Type B pancreatic cell (in vitro differentiated cells): ENCODE measurements around the gene POU2F3. TPM values are rescaled to one million over a fixed set of nuclear protein-coding genes. Genes with fewer than 3 reads are reported as not detected.
A peak's percentile ranks its signal among the peaks of the same experiment; 100 is the strongest.

Experiments used
- DNase-seq: peaks from one replicate; pipeline ENCODE4 v3.0.0; 2021; ENCODE audit warnings: mixed read lengths; ENCODE audit not compliant: unreplicated experiment; ENCODE audit errors: extremely low spot score
- H3K27ac Mint-ChIP-seq: 2 replicates; pipeline ENCODE4 v1.8.0; 2021; ENCODE audit warnings: mild to moderate bottlenecking, mixed read lengths
- H3K27me3 Mint-ChIP-seq: 2 replicates; pipeline ENCODE4 v1.8.0; 2021; ENCODE audit warnings: mixed read lengths
- H3K36me3 Mint-ChIP-seq: 2 replicates; pipeline ENCODE4 v1.8.0; 2021; ENCODE audit warnings: mixed read lengths
- H3K4me1 Mint-ChIP-seq: one replicate; pipeline ENCODE4 v1.8.0; 2021; ENCODE audit warnings: mixed read lengths; ENCODE audit not compliant: unreplicated experiment
- H3K4me3 Mint-ChIP-seq: 2 replicates; pipeline ENCODE4 v1.8.0; 2021; ENCODE audit warnings: mild to moderate bottlenecking, mixed read lengths
- H3K9me3 Mint-ChIP-seq: 2 replicates; pipeline ENCODE4 v1.8.0; 2021; ENCODE audit warnings: mixed read lengths
- total RNA-seq: library from RNA; stranded (reverse); gene quantifications from 2 replicates; pipeline ENCODE4 v1.2.1, GENCODE V29; 2021; ENCODE audit warnings: low replicate concordance
- TF ChIP-seq, protein P1 (sequence below): fragments of 200-600 bp; sonication (generic); conservative IDR thresholded peaks from 2 replicates; pipeline ENCODE4 v1.5.0; 2021; ENCODE audit warnings: antibody characterized with exemption, mild to moderate bottlenecking

The POU2F3 gene
- total RNA-seq, 1 donor from 2014 or later = 1.4 TPM

DNA sequence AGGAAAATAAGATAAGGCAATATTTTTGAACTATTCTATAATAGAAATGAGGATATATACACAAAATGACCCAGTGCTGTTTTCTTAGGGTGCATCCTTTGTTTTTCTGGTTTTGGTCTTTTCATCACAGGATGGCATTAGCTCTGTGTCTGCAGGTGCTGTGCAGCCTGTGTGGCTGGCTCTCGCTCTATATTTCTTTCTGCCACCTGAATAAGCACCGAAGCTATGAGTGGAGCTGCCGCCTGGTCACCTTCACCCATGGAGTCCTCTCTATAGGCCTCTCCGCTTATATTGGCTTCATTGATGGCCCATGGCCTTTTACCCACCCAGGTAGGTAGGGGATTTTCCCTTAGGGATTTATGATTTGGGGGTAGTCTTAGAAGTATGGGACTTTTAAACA lies 87.4 kb downstream of the POU2F3 start:
- Mint-ChIP-seq H3K27me3 (peaks cover 10% of the 10 kb centered on the region), H3K27ac (no peak overlapping the region), H3K36me3 (peaks cover 9% of the 10 kb centered on the region), H3K4me1 (peaks cover 23% of the 10 kb centered on the region), H3K9me3 (no peaks in the 10 kb centered on the region), H3K4me3 (peak overlapping the region; percentile 33)
- no peak for DNase-seq
- TF ChIP-seq, protein P1, sequence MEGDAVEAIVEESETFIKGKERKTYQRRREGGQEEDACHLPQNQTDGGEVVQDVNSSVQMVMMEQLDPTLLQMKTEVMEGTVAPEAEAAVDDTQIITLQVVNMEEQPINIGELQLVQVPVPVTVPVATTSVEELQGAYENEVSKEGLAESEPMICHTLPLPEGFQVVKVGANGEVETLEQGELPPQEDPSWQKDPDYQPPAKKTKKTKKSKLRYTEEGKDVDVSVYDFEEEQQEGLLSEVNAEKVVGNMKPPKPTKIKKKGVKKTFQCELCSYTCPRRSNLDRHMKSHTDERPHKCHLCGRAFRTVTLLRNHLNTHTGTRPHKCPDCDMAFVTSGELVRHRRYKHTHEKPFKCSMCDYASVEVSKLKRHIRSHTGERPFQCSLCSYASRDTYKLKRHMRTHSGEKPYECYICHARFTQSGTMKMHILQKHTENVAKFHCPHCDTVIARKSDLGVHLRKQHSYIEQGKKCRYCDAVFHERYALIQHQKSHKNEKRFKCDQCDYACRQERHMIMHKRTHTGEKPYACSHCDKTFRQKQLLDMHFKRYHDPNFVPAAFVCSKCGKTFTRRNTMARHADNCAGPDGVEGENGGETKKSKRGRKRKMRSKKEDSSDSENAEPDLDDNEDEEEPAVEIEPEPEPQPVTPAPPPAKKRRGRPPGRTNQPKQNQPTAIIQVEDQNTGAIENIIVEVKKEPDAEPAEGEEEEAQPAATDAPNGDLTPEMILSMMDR = no peak

DNA sequence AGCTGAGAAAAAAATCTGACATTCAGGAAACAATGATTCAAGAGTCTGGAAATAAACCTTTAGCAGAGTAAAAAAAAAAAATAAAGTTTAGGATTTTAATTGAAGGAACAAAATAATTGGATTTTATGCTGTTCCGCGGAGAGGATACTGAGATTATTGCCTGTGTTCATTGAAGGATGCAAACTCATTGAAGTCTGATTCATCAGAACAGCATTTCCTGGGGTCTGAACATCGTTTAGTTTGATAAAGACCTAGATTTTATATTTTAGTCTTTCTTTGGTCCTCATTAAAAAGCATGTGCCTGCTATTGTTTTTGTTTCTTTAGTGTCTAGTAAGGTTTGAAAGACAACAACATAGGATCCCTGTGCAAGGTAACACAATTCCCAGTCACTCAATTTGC lies 89.6 kb downstream of the POU2F3 start:
- no peak for DNase-seq
- Mint-ChIP-seq H3K27ac (no peak overlapping the region), H3K9me3 (no peaks in the 10 kb centered on the region), H3K4me1 (peaks cover 23% of the 10 kb centered on the region), H3K27me3 (peaks cover 6% of the 10 kb centered on the region), H3K4me3 (no peak overlapping the region), H3K36me3 (peaks cover 9% of the 10 kb centered on the region)
- TF ChIP-seq, protein P1 = no peak

DNA sequence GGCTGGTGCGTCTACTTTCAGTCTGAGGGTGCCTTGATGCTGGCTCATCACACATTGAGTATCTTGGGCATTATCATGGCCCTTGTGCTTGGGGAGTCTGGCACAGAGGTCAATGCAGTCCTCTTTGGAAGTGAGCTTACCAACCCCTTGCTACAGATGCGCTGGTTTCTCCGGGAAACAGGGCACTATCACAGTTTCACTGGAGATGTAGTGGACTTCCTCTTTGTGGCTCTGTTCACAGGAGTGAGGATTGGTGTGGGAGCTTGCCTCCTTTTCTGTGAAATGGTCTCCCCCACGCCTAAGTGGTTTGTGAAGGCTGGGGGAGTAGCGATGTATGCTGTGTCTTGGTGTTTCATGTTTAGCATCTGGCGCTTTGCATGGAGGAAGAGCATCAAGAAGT lies 90.1 kb downstream of the POU2F3 start:
- DNase-seq = no peak
- H3K4me3 Mint-ChIP-seq = no peak overlapping the region
- H3K27me3 Mint-ChIP-seq = peaks cover 2% of the 10 kb centered on the region
- H3K9me3 Mint-ChIP-seq = no peaks in the 10 kb centered on the region
- peaks cover 23% of the 10 kb centered on the region for H3K4me1 Mint-ChIP-seq
- H3K36me3 Mint-ChIP-seq = peaks cover 9% of the 10 kb centered on the region
- TF ChIP-seq, protein P1 = no peak
- H3K27ac Mint-ChIP-seq = no peak overlapping the region

DNA sequence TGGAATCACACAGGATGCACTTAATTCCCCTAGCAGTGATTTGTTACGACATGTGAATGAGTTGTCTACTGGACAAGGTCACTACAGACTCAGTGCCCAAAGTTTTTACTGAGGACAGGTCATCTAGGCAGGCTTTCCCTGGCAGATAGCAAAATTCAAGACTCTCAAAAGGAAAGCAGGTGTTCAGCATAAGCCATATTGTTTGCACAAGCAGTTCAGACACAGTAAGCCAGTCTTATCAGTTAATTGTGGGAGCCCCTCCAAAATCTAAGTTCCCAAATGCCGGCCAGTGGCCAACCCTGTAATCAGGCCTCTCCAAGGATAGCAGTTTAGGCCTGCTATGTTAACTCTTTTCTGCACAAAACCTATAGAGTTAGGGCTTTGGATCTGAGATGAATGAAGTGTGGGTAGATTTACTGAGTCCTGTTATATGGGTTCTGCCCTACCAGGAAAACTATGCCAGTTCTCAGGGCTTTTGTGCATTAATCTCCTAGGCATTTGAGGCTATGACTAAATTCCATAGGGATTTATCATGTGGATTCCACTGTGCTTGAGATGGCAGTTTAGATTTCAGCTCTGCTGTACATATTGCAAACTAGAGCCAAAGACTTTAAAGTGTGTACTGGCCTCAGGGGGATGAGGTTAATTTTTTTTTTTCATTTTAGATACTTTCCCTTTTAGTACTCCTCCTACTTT lies 91.5 kb downstream of the POU2F3 start:
- TF ChIP-seq, protein P1 = no peak
- no peaks in the 10 kb centered on the region for H3K27me3 Mint-ChIP-seq
- H3K27ac Mint-ChIP-seq = no peak overlapping the region
- H3K4me1 Mint-ChIP-seq = peaks cover 15% of the 10 kb centered on the region
- no peaks in the 10 kb centered on the region for H3K9me3 Mint-ChIP-seq
- H3K4me3 Mint-ChIP-seq = no peak overlapping the region
- no peak for DNase-seq
- H3K36me3 Mint-ChIP-seq = peaks cover 9% of the 10 kb centered on the region

DNA sequence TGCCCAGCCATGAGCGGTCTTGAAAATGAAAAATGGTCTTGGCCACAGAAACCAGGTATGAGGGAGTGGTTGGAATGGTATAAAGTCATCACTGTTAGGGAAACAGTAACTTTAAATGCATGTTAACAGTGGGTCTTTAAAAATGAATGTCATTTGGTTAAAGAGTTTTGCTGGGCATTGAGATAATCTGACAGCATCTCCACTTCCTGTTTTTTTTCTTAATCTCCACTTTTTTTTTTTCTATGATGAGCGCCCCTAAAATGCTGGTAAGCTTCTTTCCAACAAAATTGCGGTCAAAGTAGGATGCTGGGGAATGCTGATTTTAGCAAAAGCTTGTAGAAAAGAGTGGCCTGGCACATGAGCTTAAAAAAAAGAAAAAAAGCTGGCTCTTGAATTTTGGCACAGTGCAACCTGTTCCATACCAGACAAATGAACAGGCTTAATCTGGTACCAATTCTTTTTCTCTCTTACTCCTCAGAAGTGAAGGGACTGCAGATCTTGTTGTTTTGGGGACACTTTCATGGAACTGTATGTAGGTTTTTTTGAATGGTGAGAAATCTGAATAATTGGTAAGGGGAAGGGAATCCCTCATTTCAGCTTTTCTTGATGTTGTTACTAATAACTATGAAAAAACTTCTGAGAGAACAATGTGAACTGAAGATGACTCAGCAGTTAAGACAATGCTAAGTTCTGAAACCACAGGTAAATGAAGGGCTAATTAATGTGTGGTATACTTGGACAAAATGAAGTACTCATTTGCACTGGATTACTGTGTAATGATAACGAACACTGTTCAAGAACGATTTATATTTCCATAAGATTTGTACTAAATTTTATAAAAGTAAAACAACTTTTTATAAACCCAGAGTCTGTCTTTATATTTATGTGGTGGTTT lies 93.1 kb downstream of the POU2F3 start:
- peaks cover 4% of the 10 kb centered on the region for H3K4me1 Mint-ChIP-seq
- no peak overlapping the region for H3K4me3 Mint-ChIP-seq
- H3K27ac Mint-ChIP-seq = peak overlapping the region; percentile 3
- no peaks in the 10 kb centered on the region for H3K9me3 Mint-ChIP-seq
- peaks cover 9% of the 10 kb centered on the region for H3K36me3 Mint-ChIP-seq
- no peaks in the 10 kb centered on the region for H3K27me3 Mint-ChIP-seq
- TF ChIP-seq, protein P1 = no peak
- DNase-seq = no peak
